Measurements from ENCODE around the gene ADAMTS7.
"Not testable (repeated sequence)": the region's sequence is repeated elsewhere in the genome, so short reads cannot be mapped to it uniquely, and the experiment has no call there.

The ADAMTS7 gene

DNA sequence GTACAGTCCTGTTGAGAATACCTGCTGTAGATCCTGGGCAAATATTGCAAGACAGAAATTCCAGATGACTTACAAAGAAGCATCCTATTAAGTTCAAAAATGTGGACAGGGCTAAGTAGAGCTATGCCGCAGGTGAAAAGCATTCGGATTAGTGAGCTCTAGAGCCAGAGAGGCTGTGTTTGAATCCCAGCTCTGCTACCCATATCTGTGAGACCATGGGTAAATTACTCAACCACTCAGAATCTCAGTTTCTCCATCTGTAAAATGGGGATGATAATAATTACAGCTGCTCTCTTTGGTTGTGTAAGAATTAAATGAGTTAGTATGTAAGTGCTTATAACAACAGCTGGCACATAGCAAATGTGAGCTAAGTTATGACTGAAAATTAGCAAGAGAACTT lies 3.9 kb downstream of the ADAMTS7 start:
- no peak for TF ChIP-seq ZNF274 (IDR thresholded peaks at IDR 0.05; ENCODE audit: low read depth, low read length)
- H3K4me3 ChIP-seq (ENCODE audit: low read length) = no peak overlapping the region

DNA sequence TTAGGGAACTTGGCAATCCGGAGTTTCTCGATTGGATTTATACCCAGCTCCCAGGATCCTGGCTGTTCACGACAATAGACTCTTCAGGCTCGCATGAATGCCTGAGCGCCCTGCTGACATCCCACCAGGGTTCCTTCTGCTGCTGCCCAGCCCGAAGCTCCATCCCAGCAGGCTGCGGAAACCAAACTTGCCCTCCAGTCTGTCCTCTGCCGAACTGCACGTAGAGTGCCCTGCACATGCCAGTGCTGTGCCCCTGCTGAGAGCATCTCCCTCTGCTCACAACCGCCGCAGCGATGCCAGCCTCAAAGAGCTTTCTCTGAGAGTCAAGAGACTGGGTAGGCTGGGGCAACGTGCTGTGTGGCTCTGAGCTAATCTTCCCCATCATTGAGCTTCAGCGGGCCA lies 6.9 kb downstream of the ADAMTS7 start:
- no peak for TF ChIP-seq ZNF274 (IDR thresholded peaks at IDR 0.05; ENCODE audit: low read depth, low read length)
- H3K4me3 ChIP-seq (ENCODE audit: low read length) = no peak overlapping the region

- TF ChIP-seq ZNF274 (IDR thresholded peaks at IDR 0.05; ENCODE audit: low read depth, low read length) = no peak
- H3K4me3 ChIP-seq (ENCODE audit: low read length) = no peak overlapping the region
Measured at GRCh38 chr15:78800806-78801205, 10.5 kb downstream of the ADAMTS7 start.

DNA sequence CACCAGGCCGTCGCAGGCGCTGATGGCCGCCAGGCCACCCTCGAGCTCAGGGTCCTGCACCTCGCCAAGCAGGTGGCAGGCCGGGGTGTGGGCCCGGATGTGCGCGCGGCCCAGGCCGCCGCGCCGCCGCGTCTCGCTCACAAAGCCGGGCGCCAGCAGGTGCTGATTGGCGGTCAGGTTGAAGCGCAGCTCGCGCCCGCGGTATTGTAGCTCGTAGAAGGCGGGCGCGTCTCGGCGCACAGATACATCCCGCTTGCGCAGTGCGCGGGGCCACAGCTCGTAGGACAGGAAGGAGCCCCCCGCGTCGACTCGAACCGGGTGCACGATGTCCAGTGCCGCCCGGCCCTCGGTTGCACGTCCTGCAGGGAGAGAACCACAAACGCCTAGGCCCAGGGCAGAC lies 11.1 kb downstream of the ADAMTS7 start:
- TF ChIP-seq ZNF274 (IDR thresholded peaks at IDR 0.05; ENCODE audit: low read depth, low read length) = no peak
- no peak overlapping the region for H3K4me3 ChIP-seq (ENCODE audit: low read length)

DNA sequence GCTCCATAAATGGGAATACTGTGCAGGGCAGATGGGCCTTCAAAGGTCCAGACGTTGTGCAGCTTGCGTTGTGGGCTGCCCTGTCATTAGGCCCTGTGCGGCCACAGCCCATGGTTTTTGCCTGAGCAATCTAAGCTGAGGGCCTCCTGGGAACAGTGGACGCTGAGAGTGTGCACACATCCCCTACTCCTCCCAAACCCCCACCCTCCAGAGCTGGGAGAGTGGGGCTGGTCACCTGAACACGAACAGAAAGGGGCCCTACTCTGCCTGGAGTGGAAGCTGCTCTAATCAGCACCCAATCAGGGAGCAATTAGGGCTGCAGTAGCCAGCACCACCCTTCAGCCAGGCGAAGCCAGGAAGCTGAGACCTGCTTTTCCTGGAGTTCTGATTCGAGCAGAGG lies 12.2 kb downstream of the ADAMTS7 start:
- not testable (repeated sequence) for H3K4me3 ChIP-seq (ENCODE audit: low read length)

DNA sequence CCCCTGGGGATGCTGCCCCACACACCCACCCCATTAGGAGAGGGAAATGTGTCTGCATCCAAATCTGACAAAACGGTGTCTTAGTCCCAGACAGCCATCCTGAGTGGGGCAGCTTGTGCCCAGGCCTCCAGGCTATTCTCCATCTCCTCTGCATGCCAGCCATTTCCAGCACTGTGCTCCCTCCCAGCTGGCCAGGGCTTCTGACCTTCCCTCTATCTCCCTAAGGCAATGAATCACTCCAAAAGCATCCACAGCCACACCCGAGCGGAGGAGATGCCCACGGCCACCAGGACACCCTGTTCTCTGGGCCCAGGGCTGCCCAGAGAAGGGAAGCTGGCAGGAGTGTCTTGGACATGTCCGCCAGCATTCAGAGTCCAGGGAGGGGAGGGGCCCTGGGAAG lies 12.9 kb downstream of the ADAMTS7 start:
- H3K4me3 ChIP-seq (ENCODE audit: low read length) = not testable (repeated sequence)

DNA sequence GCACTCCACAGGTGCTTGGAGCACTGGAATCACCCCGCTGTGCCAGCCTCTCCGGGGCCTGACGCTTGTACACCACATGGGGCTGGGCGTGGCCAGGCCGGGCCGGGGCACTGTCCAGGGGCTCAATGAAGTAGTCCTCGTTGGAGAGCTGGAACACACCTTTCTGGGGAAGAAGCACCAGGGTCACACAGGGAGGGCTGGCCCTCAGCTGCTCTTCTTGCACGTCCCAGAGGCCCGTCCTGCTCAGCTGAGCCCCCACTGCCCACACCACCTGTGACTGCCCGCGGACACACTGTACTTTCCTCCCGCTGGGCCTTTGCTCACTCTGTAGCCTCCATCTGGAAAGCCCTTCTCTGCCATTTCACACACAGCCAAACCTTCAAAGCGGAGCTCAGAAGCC lies 13.3 kb downstream of the ADAMTS7 start:
- no peak for TF ChIP-seq ZNF274 (IDR thresholded peaks at IDR 0.05; ENCODE audit: low read depth, low read length)

DNA sequence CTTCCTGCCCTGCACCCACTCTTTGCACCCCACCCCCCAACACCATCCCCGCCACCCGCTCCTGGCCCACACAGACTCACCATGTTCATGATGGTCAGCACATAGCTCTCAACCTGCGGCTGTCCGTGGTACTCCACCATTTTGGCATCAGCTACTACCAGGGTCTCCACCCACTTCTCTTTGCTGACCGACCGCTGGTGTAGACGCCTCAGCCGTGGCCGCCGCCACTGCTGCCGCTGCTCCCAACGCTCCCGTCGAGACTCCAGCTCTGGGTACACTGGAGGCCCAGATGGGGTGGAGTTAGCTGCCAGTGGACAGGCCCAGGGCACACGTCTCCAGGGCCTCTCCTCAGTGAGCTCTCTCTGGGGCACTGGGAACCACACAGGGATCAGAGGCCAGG lies 14.8 kb downstream of the ADAMTS7 start:
- H3K4me3 ChIP-seq (ENCODE audit: low read length) = no peak overlapping the region
- no peak for TF ChIP-seq ZNF274 (IDR thresholded peaks at IDR 0.05; ENCODE audit: low read depth, low read length)

More for the DNA sequence above, 13.3 kb downstream of the ADAMTS7 start:
- H3K4me3 ChIP-seq (ENCODE audit: low read length) = no peak overlapping the region

DNA sequence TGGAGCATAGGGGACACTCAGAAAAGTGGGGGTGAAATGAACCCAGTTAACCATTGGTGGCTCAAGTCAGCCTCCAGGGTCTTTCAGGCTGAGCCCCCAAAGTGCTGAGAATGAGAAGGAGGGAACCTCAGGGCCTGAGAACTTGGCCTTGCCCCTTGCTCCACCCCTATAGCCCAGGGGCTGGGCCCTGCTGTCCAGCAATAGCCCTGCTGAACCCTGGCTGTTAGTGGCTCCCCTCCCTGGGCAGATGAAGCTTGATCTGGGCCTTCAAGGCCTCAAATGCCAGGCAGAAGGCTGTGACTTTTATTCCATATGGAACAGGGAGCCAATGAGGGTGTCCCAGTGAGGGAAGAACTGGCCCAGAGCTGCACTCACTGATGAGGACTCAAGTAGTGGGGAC lies 16.2 kb downstream of the ADAMTS7 start:
- H3K4me3 ChIP-seq (ENCODE audit: low read length) = no peak overlapping the region
- no peak for TF ChIP-seq ZNF274 (IDR thresholded peaks at IDR 0.05; ENCODE audit: low read depth, low read length)

- H3K4me3 ChIP-seq (ENCODE audit: low read length) = not testable (repeated sequence)
Measured at GRCh38 chr15:78794446-78794845, 16.8 kb downstream of the ADAMTS7 start.

- no peak overlapping the region for H3K4me3 ChIP-seq (ENCODE audit: low read length)
- no peak for TF ChIP-seq ZNF274 (IDR thresholded peaks at IDR 0.05; ENCODE audit: low read depth, low read length)
Measured at GRCh38 chr15:78791357-78791756, 19.9 kb downstream of the ADAMTS7 start.

GRCh38 chr15:78790027-78790426 lies 21.2 kb downstream of the ADAMTS7 start:
- TF ChIP-seq ZNF274 (IDR thresholded peaks at IDR 0.05; ENCODE audit: low read depth, low read length) = no peak
- H3K4me3 ChIP-seq (ENCODE audit: low read length) = no peak overlapping the region

DNA sequence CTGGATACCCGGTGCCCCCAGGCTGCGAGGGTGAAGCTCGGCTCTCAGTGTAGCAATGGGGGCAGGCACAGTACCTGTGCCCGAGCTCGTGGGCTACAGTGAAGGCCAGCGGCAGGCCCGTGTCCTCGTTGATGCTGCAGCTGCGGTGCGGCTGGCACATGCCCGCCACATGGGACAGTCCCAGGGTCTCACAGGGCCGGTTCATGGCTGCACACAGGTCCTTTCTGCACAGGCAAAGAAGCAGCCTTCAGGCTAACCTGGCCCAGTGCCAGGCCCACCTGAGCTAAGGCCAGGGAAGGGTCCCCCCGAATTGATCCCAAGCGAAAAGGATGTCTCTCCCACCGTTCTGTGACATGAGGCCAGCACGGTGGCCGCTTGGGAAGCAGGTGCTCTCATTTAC lies 21.6 kb downstream of the ADAMTS7 start:
- TF ChIP-seq ZNF274 (IDR thresholded peaks at IDR 0.05; ENCODE audit: low read depth, low read length) = no peak
- no peak overlapping the region for H3K4me3 ChIP-seq (ENCODE audit: low read length)

- no peak overlapping the region for H3K4me3 ChIP-seq (ENCODE audit: low read length)
- no peak for TF ChIP-seq ZNF274 (IDR thresholded peaks at IDR 0.05; ENCODE audit: low read depth, low read length)
Measured at GRCh38 chr15:78788016-78788660, 23.1 kb downstream of the ADAMTS7 start.

- H3K4me3 ChIP-seq (ENCODE audit: low read length) = not testable (repeated sequence)
Measured at GRCh38 chr15:78782402-78782801, 28.9 kb downstream of the ADAMTS7 start.

DNA sequence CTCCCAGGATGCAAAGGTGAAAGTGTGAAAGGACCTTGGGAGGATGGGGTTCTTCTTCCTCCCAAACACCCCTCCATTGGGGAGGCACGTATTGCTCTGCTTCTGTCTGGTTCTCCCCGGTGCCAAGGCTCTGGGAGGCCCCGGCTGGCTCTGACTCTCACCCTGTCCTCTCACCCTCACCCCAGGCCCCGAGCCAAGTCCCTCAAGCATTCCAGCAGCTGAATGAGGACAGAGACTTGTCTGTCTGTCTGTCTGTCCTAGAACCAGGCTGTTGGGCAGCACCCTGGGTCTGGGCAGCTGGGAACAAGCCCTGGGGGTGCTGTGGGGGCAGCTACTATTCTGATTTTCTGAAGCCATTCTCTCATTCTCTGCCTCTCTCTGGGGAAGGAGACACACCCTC lies 29.9 kb downstream of the ADAMTS7 start:
- H3K4me3 ChIP-seq (ENCODE audit: low read length) = not testable (repeated sequence)

DNA sequence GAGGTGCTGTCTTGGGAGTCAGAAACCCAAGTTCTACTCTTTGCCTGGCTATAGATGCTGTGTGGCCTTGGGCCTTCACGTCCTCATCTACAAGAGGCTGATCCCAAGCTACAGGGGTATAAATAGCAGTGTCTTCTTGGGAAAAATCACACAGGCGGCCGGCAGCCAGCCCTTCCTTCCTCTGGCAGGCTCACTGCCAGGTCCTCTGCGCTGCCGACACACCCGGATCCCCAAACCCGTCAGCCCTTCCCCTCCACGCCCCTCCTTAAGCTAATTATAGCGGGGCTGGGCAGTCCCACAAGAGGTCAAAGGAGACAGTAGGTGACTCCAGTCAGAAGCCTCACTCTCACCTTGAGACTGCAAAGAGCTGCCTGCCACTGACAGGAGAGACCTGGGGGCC lies 31.3 kb downstream of the ADAMTS7 start:
- not testable (repeated sequence) for H3K4me3 ChIP-seq (ENCODE audit: low read length)

DNA sequence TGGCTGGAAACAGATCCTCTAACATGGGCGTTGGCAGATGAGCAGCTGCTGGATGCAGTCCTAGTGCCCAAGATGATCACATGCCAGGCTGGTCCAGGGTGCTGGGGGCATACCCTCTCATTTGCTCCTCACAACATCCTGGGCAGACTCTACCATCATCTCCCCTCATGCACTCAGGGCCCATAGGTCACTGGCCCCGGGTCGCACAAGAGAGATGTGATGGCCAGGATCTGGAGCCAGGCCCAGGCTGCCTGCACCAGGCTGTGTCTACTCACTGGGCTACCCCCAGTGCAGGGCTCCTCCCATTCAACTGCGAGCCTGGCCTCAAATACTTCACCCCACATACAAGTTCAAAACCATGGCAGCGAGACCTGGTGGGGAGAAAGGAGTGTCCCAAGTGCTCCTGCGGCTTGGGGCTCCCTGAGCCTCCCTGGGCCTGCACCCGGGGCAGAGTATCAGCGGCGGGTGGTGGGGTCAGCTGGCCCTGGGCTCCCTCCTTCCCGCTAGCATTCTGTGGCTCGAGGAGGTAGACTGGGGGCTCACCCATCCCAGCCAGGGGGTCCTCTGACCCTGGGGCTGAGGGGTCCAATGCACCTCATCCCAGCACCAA lies 32.0 kb downstream of the ADAMTS7 start:
- not testable (repeated sequence) for H3K4me3 ChIP-seq (ENCODE audit: low read length)

All from GM08714 (cell line).